Activated CD4-positive, alpha-beta memory T cell treated with anti-CD3 and anti-CD28 coated beads, Interleukin-2, amount 10 ng/mL, durations not matched to agents 7 days and 5 days (primary cell): ENCODE results near the gene RARRES2. TPM values are rescaled to one million over a fixed set of nuclear protein-coding genes. Genes with fewer than 3 reads are reported as not detected.

Experiments used
- CTCF ChIA-PET: fragments of 350-600 bp; sonication (Branson Sonifier 250); formaldehyde crosslinking; loops from one replicate; lab custom pipeline; 2021; ENCODE audit warnings: antibody characterized with exemption, inconsistent platforms; lab: Charles Lee
- POLR2A ChIA-PET: fragments of 350-600 bp; sonication (Branson Sonifier 250); formaldehyde crosslinking; loops from one replicate; lab custom pipeline; 2021; ENCODE audit warnings: antibody characterized with exemption; lab: Charles Lee
- DNase-seq: peaks from one replicate; pipeline ENCODE4 v3.0.0-alpha.2; 2020
- H3K27ac Mint-ChIP-seq: one replicate; pipeline ENCODE4 v1.8.0; 2021; ENCODE audit warnings: mild to moderate bottlenecking, mixed read lengths
- H3K27me3 Mint-ChIP-seq: one replicate; pipeline ENCODE4 v1.8.0; 2021; ENCODE audit warnings: mixed read lengths
- H3K36me3 Mint-ChIP-seq: one replicate; pipeline ENCODE4 v1.8.0; 2021; ENCODE audit warnings: low read depth, mixed read lengths
- H3K4me1 Mint-ChIP-seq: one replicate; pipeline ENCODE4 v1.8.0; 2021; ENCODE audit warnings: mixed read lengths
- H3K4me3 Mint-ChIP-seq: one replicate; pipeline ENCODE4 v1.8.0; 2021; ENCODE audit warnings: mild to moderate bottlenecking, mixed read lengths
- H3K9me3 Mint-ChIP-seq: one replicate; pipeline ENCODE4 v1.8.0; 2021; ENCODE audit warnings: mixed read lengths
- total RNA-seq, 2 experiments: library from RNA; stranded (reverse); gene quantifications; one replicate each; pipeline ENCODE4 v1.2.3, GENCODE V29; 2021

The RARRES2 gene
- total RNA-seq, 2 experiments from 2014 or later = not detected

GRCh38 chr7:150374026-150374425, 32.6 kb upstream of the RARRES2 start:
- H3K27ac Mint-ChIP-seq = no peak overlapping the region
- H3K9me3 Mint-ChIP-seq = no peaks in the 10 kb centered on the region
- no peak overlapping the region for H3K4me3 Mint-ChIP-seq
- peaks cover 16% of the 10 kb centered on the region for H3K36me3 Mint-ChIP-seq
- DNase-seq = no peak
- ChIA-PET CTCF (interaction anchor here (1.5 kb wide), 1 partner anchor 11 kb away, joined by 3 read pairs; no protein-coding TSS in a partner anchor), POLR2A (no interaction called here)
- peaks cover 53% of the 10 kb centered on the region for H3K4me1 Mint-ChIP-seq
- no peaks in the 10 kb centered on the region for H3K27me3 Mint-ChIP-seq

GRCh38 chr7:150373049-150373801, 31.8 kb upstream of the RARRES2 start:
- DNase-seq = no peak
- ChIA-PET CTCF (interaction anchor here (0.6 kb wide), 1 partner anchor 19 kb away, joined by 7 read pairs; no protein-coding TSS in a partner anchor), POLR2A (no interaction called here)
- no peaks in the 10 kb centered on the region for H3K9me3 Mint-ChIP-seq
- H3K36me3 Mint-ChIP-seq = peaks cover 16% of the 10 kb centered on the region
- H3K4me1 Mint-ChIP-seq = peaks cover 53% of the 10 kb centered on the region
- no peak overlapping the region for H3K27ac Mint-ChIP-seq
- no peak overlapping the region for H3K4me3 Mint-ChIP-seq
- no peaks in the 10 kb centered on the region for H3K27me3 Mint-ChIP-seq

- H3K4me1 Mint-ChIP-seq = peaks cover 51% of the 10 kb centered on the region
- H3K4me3 Mint-ChIP-seq = no peak overlapping the region
- no peak for DNase-seq
- no peaks in the 10 kb centered on the region for H3K27me3 Mint-ChIP-seq
- CTCF ChIA-PET = interaction anchor here (0.6 kb wide), 1 partner anchor 18 kb away, joined by 7 read pairs; no protein-coding TSS in a partner anchor
- H3K9me3 Mint-ChIP-seq = no peaks in the 10 kb centered on the region
- POLR2A ChIA-PET = no interaction called here
- H3K36me3 Mint-ChIP-seq = peaks cover 16% of the 10 kb centered on the region
- no peak overlapping the region for H3K27ac Mint-ChIP-seq
Measured at GRCh38 chr7:150372271-150373048, 31.0 kb upstream of the RARRES2 start.

GRCh38 chr7:150371996-150372270, 30.5 kb upstream of the RARRES2 start:
- Mint-ChIP-seq H3K4me1 (peaks cover 49% of the 10 kb centered on the region), H3K36me3 (peaks cover 16% of the 10 kb centered on the region), H3K4me3 (no peak overlapping the region), H3K9me3 (no peaks in the 10 kb centered on the region), H3K27me3 (no peaks in the 10 kb centered on the region), H3K27ac (no peak overlapping the region)
- POLR2A ChIA-PET = interaction anchor here (4.2 kb wide), 1 partner anchor 34 kb away, joined by 41 read pairs; a partner anchor contains a TSS
- DNase-seq = no peak
- CTCF ChIA-PET = no interaction called here

GRCh38 chr7:150371131-150371995, 29.9 kb upstream of the RARRES2 start:
- DNase-seq = no peak
- POLR2A ChIA-PET = interaction anchor here (1.3 to 4.2 kb wide), 2 partner anchors 35 to 48 kb away, joined by 3 to 41 read pairs; partner anchors contain the start of genes ACTR3C and LRRC61
- H3K4me1 Mint-ChIP-seq = peaks cover 45% of the 10 kb centered on the region

GRCh38 chr7:150370612-150371071, 29.2 kb upstream of the RARRES2 start:
- no peaks in the 10 kb centered on the region for H3K9me3 Mint-ChIP-seq
- H3K4me3 Mint-ChIP-seq = no peak overlapping the region
- ChIA-PET CTCF (interaction anchor here (1.0 to 3.5 kb wide), 2 partner anchors 12 to 15 kb away, joined by 7 to 17 read pairs; no protein-coding TSS in a partner anchor), POLR2A (interaction anchor here (1.1 to 5.1 kb wide), 4 partner anchors 7 to 54 kb away, joined by 3 to 47 read pairs (median 22); partner anchors contain the start of genes ACTR3C, LRRC61 and ZNF775)
- no peak overlapping the region for H3K27ac Mint-ChIP-seq
- peaks cover 41% of the 10 kb centered on the region for H3K4me1 Mint-ChIP-seq
- no peaks in the 10 kb centered on the region for H3K27me3 Mint-ChIP-seq
- no peak for DNase-seq
- H3K36me3 Mint-ChIP-seq = peaks cover 16% of the 10 kb centered on the region

More at GRCh38 chr7:150371131-150371995, 29.9 kb upstream of the RARRES2 start:
- CTCF ChIA-PET = interaction anchor here (1.0 to 3.5 kb wide), 2 partner anchors 13 to 16 kb away, joined by 7 to 17 read pairs; no protein-coding TSS in a partner anchor
- H3K27ac Mint-ChIP-seq = no peak overlapping the region
- H3K9me3 Mint-ChIP-seq = no peaks in the 10 kb centered on the region
- H3K4me3 Mint-ChIP-seq = no peak overlapping the region
- no peaks in the 10 kb centered on the region for H3K27me3 Mint-ChIP-seq
- peaks cover 16% of the 10 kb centered on the region for H3K36me3 Mint-ChIP-seq

- DNase-seq = no peak
- Mint-ChIP-seq H3K36me3 (peaks cover 16% of the 10 kb centered on the region), H3K9me3 (no peaks in the 10 kb centered on the region), H3K4me1 (peaks cover 38% of the 10 kb centered on the region), H3K4me3 (peak overlapping the region; percentile 87), H3K27ac (peak overlapping the region; percentile 79), H3K27me3 (no peaks in the 10 kb centered on the region)
- CTCF ChIA-PET = interaction anchor here (0.6 to 3.5 kb wide), 6 partner anchors 12 to 769 kb away, joined by 3 to 17 read pairs (median 4); a partner anchor contains a TSS
- POLR2A ChIA-PET = interaction anchor here (0.8 to 5.1 kb wide), 12 partner anchors 8 to 368 kb away, joined by 3 to 47 read pairs (median 4); partner anchors contain the start of genes ACTR3C, LRRC61 and ZNF775
Measured at GRCh38 chr7:150369748-150370501, 28.5 kb upstream of the RARRES2 start.

- Mint-ChIP-seq H3K36me3 (peaks cover 16% of the 10 kb centered on the region), H3K4me3 (peak overlapping the region; percentile 87), H3K27ac (peak overlapping the region; percentile 79), H3K27me3 (no peaks in the 10 kb centered on the region), H3K4me1 (peaks cover 39% of the 10 kb centered on the region), H3K9me3 (no peaks in the 10 kb centered on the region)
- DNase-seq = peak; percentile 45
- CTCF ChIA-PET = interaction anchor here (0.6 to 3.5 kb wide), 6 partner anchors 13 to 768 kb away, joined by 3 to 17 read pairs (median 4); a partner anchor contains a TSS
- POLR2A ChIA-PET = interaction anchor here (0.8 to 5.1 kb wide), 18 partner anchors 8 to 497 kb away, joined by 3 to 47 read pairs (median 4); partner anchors contain the start of genes ACTR3C and ZNF775
Measured at GRCh38 chr7:150368884-150369747, 27.7 kb upstream of the RARRES2 start.

GRCh38 chr7:150368096-150368883, 26.9 kb upstream of the RARRES2 start, which contains the start of gene REPIN1:
REPIN1 (plus strand) TSS chr7:150368822; CDS start chr7:150369712, 890 bp downstream.
- Mint-ChIP-seq H3K27me3 (no peaks in the 10 kb centered on the region), H3K4me1 (peaks cover 38% of the 10 kb centered on the region), H3K27ac (peak within 1 kb of the TSS; percentile 79), H3K36me3 (peaks cover 14% of the 10 kb centered on the region), H3K9me3 (no peaks in the 10 kb centered on the region), H3K4me3 (peak within 1 kb of the TSS; percentile 87)
- ChIA-PET POLR2A (interaction anchor here (1.0 to 5.1 kb wide), 14 partner anchors 10 to 496 kb away, joined by 3 to 47 read pairs (median 3); partner anchors contain the start of genes ACTR3C and ZNF775), CTCF (interaction anchor here (1.7 to 3.5 kb wide), 3 partner anchors 13 to 39 kb away, joined by 4 to 17 read pairs (median 6); a partner anchor contains a TSS)
- peak; percentile 84 for DNase-seq

- Mint-ChIP-seq H3K4me1 (peaks cover 39% of the 10 kb centered on the region), H3K36me3 (peaks cover 9% of the 10 kb centered on the region), H3K27ac (peak overlapping the region; percentile 66), H3K9me3 (no peaks in the 10 kb centered on the region), H3K4me3 (peak overlapping the region; percentile 87), H3K27me3 (no peaks in the 10 kb centered on the region)
- CTCF ChIA-PET = interaction anchor here (0.6 to 3.5 kb wide), 4 partner anchors 10 to 39 kb away, joined by 3 to 17 read pairs (median 4); no protein-coding TSS in a partner anchor
- DNase-seq = no peak
- POLR2A ChIA-PET = interaction anchor here (1.0 to 5.1 kb wide), 12 partner anchors 10 to 496 kb away, joined by 3 to 47 read pairs (median 4); partner anchors contain the start of genes ACTR3C and ZNF775
Measured at GRCh38 chr7:150367677-150368095, 26.3 kb upstream of the RARRES2 start.
